WTC11 (cell line): ENCODE results near the gene ZFHX2.

Experiments
- ATF2 ChIP-seq: sonication (generic); formaldehyde crosslinking; IDR thresholded peaks from 2 replicates; pipeline ENCODE4 v1.8.1; 2022; ENCODE audit warnings: low read depth, missing genetic modification reagents, borderline replicate concordance
- ATF3 ChIP-seq: sonication (generic); formaldehyde crosslinking; conservative IDR thresholded peaks from 2 replicates; pipeline ENCODE4 v1.8.1; 2022; ENCODE audit warnings: mild to moderate bottlenecking, missing genetic modification reagents
- CREB1 ChIP-seq: sonication (generic); formaldehyde crosslinking; IDR thresholded peaks from 2 replicates; pipeline ENCODE4 v1.8.0; 2023; ENCODE audit warnings: mild to moderate bottlenecking, missing genetic modification reagents
- FOXJ3 ChIP-seq: sonication (generic); formaldehyde crosslinking; IDR thresholded peaks from 2 replicates; pipeline ENCODE4 v1.9.0; 2021; ENCODE audit warnings: missing genetic modification reagents, mild to moderate bottlenecking, borderline replicate concordance
- IRF1 ChIP-seq: sonication (generic); formaldehyde crosslinking; IDR thresholded peaks from 2 replicates; pipeline ENCODE4 v1.8.0; 2023; ENCODE audit warnings: missing genetic modification reagents
- SMAD3 ChIP-seq: sonication (generic); formaldehyde crosslinking; IDR thresholded peaks from 2 replicates; pipeline ENCODE4 v1.8.0; 2022; ENCODE audit warnings: missing genetic modification reagents, mild to moderate bottlenecking, borderline replicate concordance
- SP1 ChIP-seq: sonication (generic); formaldehyde crosslinking; conservative IDR thresholded peaks from 2 replicates; pipeline ENCODE4 v1.8.1; 2022; ENCODE audit warnings: missing genetic modification reagents
- USF2 ChIP-seq: sonication (generic); formaldehyde crosslinking; IDR thresholded peaks from 2 replicates; pipeline ENCODE4 v1.8.1; 2023; ENCODE audit warnings: mild to moderate bottlenecking, missing genetic modification reagents, moderate library complexity
- ZBTB21 ChIP-seq: sonication (generic); formaldehyde crosslinking; IDR thresholded peaks from 2 replicates; pipeline ENCODE4 v1.8.1; 2023; ENCODE audit warnings: mild to moderate bottlenecking, missing genetic modification reagents, borderline replicate concordance
- ZNF121 ChIP-seq: sonication (generic); formaldehyde crosslinking; IDR thresholded peaks from 2 replicates; pipeline ENCODE4 v1.8.0; 2023; ENCODE audit warnings: missing genetic modification reagents
- TF ChIP-seq, protein P1 (sequence below): sonication (generic); formaldehyde crosslinking; IDR thresholded peaks from 2 replicates; pipeline ENCODE4 v1.8.0; 2022; ENCODE audit warnings: mild to moderate bottlenecking, missing genetic modification reagents
- TF ChIP-seq, protein P2 (sequence below): sonication (generic); formaldehyde crosslinking; IDR thresholded peaks from 2 replicates; pipeline ENCODE4 v1.8.1; 2022; ENCODE audit warnings: missing genetic modification reagents, borderline replicate concordance
- TF ChIP-seq, protein P3 (sequence below): fragments of 200-600 bp; IDR thresholded peaks from 2 replicates; pipeline ENCODE4 v1.8.0; 2022; ENCODE audit warnings: antibody characterized with exemption

- TF ChIP-seq, protein P1, sequence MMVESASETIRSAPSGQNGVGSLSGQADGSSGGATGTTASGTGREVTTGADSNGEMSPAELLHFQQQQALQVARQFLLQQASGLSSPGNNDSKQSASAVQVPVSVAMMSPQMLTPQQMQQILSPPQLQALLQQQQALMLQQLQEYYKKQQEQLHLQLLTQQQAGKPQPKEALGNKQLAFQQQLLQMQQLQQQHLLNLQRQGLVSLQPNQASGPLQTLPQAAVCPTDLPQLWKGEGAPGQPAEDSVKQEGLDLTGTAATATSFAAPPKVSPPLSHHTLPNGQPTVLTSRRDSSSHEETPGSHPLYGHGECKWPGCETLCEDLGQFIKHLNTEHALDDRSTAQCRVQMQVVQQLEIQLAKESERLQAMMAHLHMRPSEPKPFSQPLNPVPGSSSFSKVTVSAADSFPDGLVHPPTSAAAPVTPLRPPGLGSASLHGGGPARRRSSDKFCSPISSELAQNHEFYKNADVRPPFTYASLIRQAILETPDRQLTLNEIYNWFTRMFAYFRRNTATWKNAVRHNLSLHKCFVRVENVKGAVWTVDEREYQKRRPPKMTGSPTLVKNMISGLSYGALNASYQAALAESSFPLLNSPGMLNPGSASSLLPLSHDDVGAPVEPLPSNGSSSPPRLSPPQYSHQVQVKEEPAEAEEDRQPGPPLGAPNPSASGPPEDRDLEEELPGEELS (CRISPR knock-in tag): no peak
- TF ChIP-seq FOXJ3: no peak
- TF ChIP-seq CREB1 (CRISPR knock-in tag): no peak
- TF ChIP-seq, protein P2, sequence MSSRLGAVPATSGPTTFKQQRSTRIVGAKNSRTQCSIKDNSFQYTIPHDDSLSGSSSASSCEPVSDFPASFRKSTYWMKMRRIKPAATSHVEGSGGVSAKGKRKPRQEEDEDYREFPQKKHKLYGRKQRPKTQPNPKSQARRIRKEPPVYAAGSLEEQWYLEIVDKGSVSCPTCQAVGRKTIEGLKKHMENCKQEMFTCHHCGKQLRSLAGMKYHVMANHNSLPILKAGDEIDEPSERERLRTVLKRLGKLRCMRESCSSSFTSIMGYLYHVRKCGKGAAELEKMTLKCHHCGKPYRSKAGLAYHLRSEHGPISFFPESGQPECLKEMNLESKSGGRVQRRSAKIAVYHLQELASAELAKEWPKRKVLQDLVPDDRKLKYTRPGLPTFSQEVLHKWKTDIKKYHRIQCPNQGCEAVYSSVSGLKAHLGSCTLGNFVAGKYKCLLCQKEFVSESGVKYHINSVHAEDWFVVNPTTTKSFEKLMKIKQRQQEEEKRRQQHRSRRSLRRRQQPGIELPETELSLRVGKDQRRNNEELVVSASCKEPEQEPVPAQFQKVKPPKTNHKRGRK (CRISPR knock-in tag): no peak
- no peak for TF ChIP-seq SP1
- TF ChIP-seq, protein P3, sequence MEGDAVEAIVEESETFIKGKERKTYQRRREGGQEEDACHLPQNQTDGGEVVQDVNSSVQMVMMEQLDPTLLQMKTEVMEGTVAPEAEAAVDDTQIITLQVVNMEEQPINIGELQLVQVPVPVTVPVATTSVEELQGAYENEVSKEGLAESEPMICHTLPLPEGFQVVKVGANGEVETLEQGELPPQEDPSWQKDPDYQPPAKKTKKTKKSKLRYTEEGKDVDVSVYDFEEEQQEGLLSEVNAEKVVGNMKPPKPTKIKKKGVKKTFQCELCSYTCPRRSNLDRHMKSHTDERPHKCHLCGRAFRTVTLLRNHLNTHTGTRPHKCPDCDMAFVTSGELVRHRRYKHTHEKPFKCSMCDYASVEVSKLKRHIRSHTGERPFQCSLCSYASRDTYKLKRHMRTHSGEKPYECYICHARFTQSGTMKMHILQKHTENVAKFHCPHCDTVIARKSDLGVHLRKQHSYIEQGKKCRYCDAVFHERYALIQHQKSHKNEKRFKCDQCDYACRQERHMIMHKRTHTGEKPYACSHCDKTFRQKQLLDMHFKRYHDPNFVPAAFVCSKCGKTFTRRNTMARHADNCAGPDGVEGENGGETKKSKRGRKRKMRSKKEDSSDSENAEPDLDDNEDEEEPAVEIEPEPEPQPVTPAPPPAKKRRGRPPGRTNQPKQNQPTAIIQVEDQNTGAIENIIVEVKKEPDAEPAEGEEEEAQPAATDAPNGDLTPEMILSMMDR: no peak
- TF ChIP-seq SMAD3 (CRISPR knock-in tag): no peak
- TF ChIP-seq ZBTB21 (CRISPR knock-in tag): no peak
- TF ChIP-seq IRF1 (CRISPR knock-in tag): no peak
- no peak for TF ChIP-seq ZNF121 (CRISPR knock-in tag)
- no peak for TF ChIP-seq USF2 (CRISPR knock-in tag)
- TF ChIP-seq ATF2: no peak
- TF ChIP-seq ATF3 (CRISPR knock-in tag): no peak
Measured at GRCh38 chr14:23557521-23557920, 6.0 kb upstream of the ZFHX2 start.
